Raji (cell line): ENCODE results near the gene ADGRL1.

ENCODE experiments used
- POLR2A ChIP-seq: IDR thresholded peaks from 2 replicates; pipeline ENCODE4 v1.6.1; 2011; ENCODE audit warnings: low read depth, low read length, control low read depth; ENCODE audit not compliant: insufficient read depth

Gene ADGRL1

DNA sequence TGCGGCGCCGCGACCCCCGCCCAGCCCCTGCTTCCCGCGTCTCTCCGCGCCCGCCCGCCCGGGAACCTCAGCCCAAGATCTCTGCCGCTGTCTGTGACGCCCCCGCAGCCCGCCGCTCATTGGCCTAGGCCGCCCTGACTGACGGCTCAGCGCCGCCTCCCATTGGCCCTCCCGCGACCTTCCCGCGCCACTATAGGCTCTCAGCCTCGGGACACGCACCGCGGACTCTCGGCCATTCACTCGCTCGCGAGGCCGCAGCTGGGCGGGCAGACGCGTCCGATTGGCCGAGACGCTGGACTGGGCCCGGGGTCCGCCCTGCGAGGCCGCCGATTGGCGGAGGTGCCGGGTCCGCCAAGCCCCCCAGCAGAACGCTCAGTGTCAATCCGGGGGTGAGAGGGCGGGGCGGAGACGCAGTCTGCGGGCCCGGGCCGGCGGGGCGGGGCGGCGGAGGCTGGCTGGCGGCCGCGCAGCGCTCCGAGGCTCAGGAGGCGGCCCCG, 88.3 kb downstream of the ADGRL1 start, which contains the start of gene PRKACA:
TSS of gene PRKACA (minus strand) at position 95 of the 497 bp plus-strand sequence. CDS start 215 bp downstream, outside the sequence.
- TF ChIP-seq POLR2A: peak; percentile 40; the same call in 1 of the 2 replicates

GRCh38 chr19:14116918-14117578, 88.9 kb downstream of the ADGRL1 start:
- no peak for TF ChIP-seq POLR2A

- TF ChIP-seq POLR2A: no peak
Observed at GRCh38 chr19:14116525-14116917, 89.4 kb downstream of the ADGRL1 start.

- no peak for TF ChIP-seq POLR2A
Observed at GRCh38 chr19:14115756-14116155, 90.2 kb downstream of the ADGRL1 start.

- no peak for TF ChIP-seq POLR2A
Observed at GRCh38 chr19:14114854-14115253, 91.1 kb downstream of the ADGRL1 start.

DNA sequence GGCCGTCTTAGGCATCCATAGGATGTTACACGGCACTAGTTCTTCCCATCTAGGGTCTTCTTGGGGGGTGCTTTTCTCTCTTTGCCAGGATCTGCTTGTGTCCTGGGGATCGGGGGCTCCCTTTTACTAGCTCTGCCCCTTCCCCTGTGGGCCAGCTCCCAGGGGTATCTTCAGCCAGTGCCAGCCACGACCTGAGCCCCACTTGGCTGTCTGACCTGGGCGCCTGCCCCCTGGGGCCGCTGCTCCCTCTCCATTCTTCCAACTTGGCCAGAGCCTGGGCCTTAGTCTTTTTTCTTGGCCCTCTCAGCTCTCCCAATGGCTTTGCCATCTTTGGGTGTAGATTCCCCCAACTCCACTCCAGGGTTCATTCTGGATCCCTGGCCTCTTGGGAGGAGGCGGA, 91.5 kb downstream of the ADGRL1 start:
- no peak for TF ChIP-seq POLR2A

DNA sequence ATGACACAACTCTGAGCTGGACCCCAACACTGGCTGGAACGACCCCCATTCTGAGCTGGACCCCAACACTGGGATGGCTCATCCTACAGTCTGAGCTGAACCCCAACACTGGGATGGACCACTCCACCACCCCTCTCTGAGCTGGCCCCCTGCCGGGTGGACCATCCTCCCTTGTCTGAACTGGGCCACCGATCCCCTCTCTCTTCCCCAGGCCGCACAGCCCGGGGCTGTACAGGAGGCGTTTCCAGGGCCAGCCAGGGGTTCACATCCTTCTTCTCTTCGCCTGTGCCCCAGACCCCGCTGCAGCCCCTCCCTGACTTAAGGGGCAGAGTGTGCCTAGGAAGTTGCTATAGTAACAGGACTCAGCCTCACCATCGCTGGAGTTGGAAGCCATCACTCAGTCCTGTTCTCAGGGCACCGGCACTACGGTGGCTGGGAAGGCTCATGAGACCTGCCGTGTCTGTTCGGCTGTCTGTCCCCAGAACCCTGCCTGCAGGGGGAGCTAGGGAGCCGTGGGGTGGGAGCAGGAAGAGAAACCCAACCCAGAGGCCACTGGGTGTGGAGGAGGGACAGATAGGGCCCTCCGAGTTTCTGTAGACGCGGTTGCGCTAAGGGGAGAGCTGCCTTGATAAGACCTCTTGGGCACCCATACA, 92.1 kb downstream of the ADGRL1 start:
- no peak for TF ChIP-seq POLR2A

DNA sequence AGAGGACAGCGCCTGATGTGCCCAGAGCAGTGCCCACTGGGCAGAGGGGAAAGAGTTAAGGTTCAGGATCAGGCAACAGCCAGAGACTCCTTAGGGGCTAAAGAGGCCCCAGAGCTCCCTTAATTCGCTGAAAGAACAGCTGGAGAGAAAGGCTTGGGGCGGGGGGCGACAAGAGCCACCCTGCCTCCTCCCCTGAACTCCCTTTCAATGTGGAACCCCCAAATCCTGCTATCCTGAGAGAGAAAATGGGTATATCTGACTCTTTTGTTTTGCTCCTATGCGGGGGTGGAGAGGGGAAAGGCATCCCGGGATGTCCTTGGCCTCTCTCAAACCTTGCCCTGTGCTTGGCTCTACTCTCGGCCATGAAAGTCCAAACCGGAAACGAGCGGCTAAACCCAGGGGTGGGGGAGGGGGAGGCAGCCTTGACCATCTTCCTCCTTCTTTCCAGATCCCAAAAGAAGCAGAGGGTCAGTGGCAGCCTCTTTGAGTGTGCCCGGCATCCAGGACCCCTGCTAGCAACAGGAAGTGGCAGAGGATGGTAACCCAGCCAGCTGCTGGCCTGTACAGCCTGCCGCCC, 93.1 kb downstream of the ADGRL1 start:
- TF ChIP-seq POLR2A: no peak

GRCh38 chr19:14112051-14112808, 93.7 kb downstream of the ADGRL1 start:
- TF ChIP-seq POLR2A: no peak

- TF ChIP-seq POLR2A: no peak
Observed at GRCh38 chr19:14111486-14111885, 94.5 kb downstream of the ADGRL1 start.

GRCh38 chr19:14110650-14111049, 95.3 kb downstream of the ADGRL1 start:
- no peak for TF ChIP-seq POLR2A

DNA sequence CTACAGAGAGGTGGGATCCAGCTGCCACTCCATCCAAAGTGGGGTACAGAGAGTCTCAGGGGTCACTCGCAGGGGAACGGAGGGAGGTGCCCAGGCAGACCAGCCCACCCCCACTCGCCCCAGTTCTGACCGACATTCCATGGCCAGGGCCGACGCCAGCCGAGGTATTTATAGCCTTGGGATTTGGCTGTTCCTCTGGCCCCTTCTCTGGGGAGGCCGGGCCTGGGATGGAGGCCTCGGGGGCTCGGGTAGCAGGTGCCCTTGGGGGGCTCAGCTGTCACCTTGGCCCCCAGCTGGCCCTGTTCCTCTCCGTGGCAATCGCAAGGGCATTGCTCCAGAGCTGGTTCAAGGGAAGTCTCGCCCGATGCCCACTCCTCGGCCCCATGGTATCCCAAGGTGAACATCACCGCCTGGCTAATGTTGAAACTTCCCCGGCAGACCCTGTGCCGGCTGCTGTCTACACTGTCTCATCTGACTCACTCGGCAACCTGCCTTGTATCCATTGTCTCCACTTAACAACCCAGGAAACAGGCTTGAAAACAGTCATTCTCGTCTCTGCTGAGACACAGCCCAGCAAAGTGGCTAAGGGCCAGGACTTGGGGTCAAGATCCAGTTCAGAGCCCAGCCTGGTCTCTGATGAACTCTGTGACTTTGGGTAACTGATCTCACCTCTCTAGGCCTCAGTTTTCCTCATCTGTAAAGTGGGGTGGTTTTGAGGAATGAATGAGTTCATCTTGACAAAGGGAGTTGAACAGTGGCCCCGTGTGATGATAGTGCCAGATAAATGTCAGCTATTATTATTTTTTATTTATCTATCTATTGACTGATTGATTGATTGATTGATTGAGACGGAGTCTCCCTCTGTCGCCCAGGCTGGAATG, 98.1 kb downstream of the ADGRL1 start:
- no peak for TF ChIP-seq POLR2A

DNA sequence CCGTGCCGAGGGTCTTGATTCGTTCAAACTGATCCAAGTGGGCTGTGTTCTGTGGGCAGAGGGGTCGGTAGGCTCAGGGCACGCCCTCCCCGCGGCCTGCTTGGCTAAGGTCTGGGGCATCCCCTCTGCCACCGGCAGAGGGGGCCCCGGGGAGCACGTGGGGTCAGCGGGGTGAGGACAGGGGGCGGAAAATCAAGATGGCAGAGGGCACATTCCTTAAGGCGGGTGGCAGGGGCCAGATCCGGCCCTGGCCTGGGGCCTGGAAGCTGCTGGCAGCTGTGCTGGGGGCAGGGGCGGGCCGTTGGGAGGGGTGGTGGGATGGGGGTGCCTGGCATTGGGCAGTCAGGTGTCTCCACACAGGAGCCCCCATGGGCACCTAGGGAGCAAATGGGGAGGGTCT, 99.1 kb downstream of the ADGRL1 start:
- TF ChIP-seq POLR2A: no peak

- TF ChIP-seq POLR2A: no peak
Observed at GRCh38 chr19:14105680-14106079, 100.3 kb downstream of the ADGRL1 start.
